Measurements from ENCODE around the gene MAPT.

DNA sequence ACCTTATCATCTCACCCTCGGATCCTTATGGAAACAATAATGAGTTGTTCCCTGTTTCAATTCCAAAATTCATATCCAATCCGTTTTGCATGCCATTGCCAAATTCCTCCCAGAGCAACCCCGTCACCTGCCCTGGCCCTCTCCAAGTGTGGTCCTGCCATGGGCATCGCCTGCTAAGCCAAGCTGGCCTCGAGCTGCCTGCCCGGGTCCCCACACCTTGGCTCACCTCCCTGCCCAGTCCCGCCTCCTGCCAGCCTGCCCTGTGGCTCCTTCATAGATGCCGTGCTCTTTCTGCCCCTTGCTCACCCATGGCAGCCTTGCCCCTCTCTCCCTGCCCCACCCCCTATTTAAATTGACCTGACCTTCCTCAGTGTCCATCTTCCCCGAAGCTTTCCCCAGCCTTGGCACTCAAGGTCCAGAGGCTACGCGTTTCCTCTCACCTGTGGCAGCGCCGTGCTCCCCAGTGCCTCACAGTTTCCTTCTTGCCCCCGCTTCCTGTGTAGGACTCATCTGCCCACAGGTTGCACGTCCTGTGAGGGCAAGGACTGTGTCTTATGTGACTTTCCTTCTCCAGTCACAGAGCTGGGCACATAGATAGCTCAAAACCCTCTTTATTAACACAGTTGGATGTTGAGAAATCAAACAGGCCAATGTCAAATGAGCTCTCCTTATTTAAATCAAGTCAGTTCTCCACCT lies 12.7 kb downstream of the MAPT start:
- TF ChIP-seq CTCF (IDR thresholded peaks at IDR 0.05; ENCODE audit: low read depth, low read length) (no peak), POLR2A (IDR thresholded peaks at IDR 0.05; ENCODE audit: extremely low read depth, insufficient read length) (no peak), MAX (IDR thresholded peaks at IDR 0.05; ENCODE audit: low read depth, low read length) (no peak)

All from NB4 (cell line).